Left ventricle myocardium inferior (tissue), 1 donor: ENCODE measurements around the gene NRXN3. TPM values are rescaled to one million over a fixed set of nuclear protein-coding genes. Genes with fewer than 3 reads are reported as not detected.

Experiments
- DNase-seq: peaks from one replicate; pipeline ENCODE4 v3.0.0-alpha.2; 2020
- H3K27ac ChIP-seq: fragments of 200-600 bp; replicated peaks from 2 replicates; pipeline ENCODE4 v1.8.0; 2021
- H3K27me3 ChIP-seq: fragments of 200-600 bp; 2 replicates; pipeline ENCODE4 v1.8.0; 2021; ENCODE audit warnings: low read depth
- H3K36me3 ChIP-seq: fragments of 200-600 bp; 2 replicates; pipeline ENCODE4 v1.8.0; 2021
- H3K4me1 ChIP-seq: fragments of 200-600 bp; 2 replicates; pipeline ENCODE4 v1.8.0; 2021
- H3K4me3 ChIP-seq: fragments of 200-600 bp; 2 replicates; pipeline ENCODE4 v1.8.0; 2021; ENCODE audit warnings: mild to moderate bottlenecking, moderate library complexity
- H3K9me3 ChIP-seq: fragments of 200-600 bp; replicated peaks from 2 replicates; pipeline ENCODE4 v1.8.0; 2021
- intact Hi-C: fragments of 100-400 bp; cut with micrococcal nuclease; formaldehyde crosslinking; loops from one replicate; pipeline ENCODE4 v1.11.0; 2022
- total RNA-seq: library from RNA; stranded (reverse); fragmentation: NEBNext Ultra II Directional; extraction: Animal tissue kit (Norgen Biotek cat#: 25700); gene quantifications from one replicate; pipeline ENCODE4 v1.2.1, GENCODE V29; 2021
- TF ChIP-seq, protein P1 (sequence below): fragments of 200-600 bp; IDR thresholded peaks from 2 replicates; pipeline ENCODE4 v1.8.0; 2021; ENCODE audit warnings: antibody characterized with exemption, mild to moderate bottlenecking, borderline replicate concordance
- donor health status: DM: no; HTN: yes; CAD: no; lungs with severe emphysema.

The NRXN3 gene
- total RNA-seq, 1 donor from 2014 or later: 1.2 TPM

DNA sequence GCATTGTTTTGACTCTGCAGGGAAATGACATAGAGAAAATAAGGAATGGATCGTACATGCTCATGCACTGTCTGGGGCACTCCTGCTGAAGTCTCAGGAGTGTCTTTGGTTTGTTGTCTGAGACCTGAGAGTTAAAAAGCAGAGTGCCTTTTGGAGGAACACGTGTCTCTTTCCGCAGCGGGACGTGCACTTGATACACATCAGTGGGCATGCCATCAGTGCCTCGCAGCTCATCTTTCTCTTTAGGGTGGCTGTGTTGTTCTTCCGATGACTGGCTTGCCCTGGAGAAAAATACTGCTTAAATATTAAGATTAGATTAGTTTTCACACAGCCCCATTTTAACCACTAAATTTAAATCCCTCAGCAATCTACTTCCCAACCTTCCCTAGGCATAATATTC lies 1205.2 kb downstream of the NRXN3 start:
- Histone ChIP-seq H3K4me1 (no peaks in the 10 kb centered on the region), H3K36me3 (no peaks in the 10 kb centered on the region), H3K27ac (no peak overlapping the region), H3K27me3 (no peaks in the 10 kb centered on the region), H3K9me3 (peaks cover 4% of the 10 kb centered on the region), H3K4me3 (no peak overlapping the region)
- no peak for DNase-seq
- intact Hi-C loops: no loop called here
- TF ChIP-seq, protein P1, sequence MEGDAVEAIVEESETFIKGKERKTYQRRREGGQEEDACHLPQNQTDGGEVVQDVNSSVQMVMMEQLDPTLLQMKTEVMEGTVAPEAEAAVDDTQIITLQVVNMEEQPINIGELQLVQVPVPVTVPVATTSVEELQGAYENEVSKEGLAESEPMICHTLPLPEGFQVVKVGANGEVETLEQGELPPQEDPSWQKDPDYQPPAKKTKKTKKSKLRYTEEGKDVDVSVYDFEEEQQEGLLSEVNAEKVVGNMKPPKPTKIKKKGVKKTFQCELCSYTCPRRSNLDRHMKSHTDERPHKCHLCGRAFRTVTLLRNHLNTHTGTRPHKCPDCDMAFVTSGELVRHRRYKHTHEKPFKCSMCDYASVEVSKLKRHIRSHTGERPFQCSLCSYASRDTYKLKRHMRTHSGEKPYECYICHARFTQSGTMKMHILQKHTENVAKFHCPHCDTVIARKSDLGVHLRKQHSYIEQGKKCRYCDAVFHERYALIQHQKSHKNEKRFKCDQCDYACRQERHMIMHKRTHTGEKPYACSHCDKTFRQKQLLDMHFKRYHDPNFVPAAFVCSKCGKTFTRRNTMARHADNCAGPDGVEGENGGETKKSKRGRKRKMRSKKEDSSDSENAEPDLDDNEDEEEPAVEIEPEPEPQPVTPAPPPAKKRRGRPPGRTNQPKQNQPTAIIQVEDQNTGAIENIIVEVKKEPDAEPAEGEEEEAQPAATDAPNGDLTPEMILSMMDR: no peak

- H3K36me3 ChIP-seq: no peaks in the 10 kb centered on the region
- H3K4me1 ChIP-seq: no peaks in the 10 kb centered on the region
- TF ChIP-seq, protein P1: no peak
- H3K27ac ChIP-seq: no peak overlapping the region
- H3K27me3 ChIP-seq: no peaks in the 10 kb centered on the region
- intact Hi-C loops: no loop called here
- H3K9me3 ChIP-seq: peaks cover 4% of the 10 kb centered on the region
- no peak overlapping the region for H3K4me3 ChIP-seq
- no peak for DNase-seq
Observed at GRCh38 chr14:79376557-79376956, 1206.4 kb downstream of the NRXN3 start.

DNA sequence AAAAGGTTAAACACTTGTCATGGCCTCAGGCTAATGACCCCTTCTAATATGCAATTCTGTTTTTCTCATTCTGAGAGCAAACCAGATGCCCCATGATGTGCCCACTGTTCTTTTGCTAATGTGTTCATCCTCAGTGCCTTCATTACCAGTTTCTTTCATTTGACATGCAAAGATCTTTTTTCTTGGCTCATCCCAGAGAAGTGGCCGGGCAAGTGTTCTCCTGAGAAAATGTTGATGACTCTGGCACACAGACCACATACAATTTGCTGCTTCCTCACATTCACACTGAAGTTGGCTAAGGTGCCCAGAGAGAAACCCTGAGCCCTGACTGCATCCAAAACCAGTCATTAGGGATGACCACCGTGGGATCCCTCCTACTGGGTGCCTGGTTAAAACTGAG lies 1207.8 kb downstream of the NRXN3 start:
- Histone ChIP-seq H3K4me1 (no peaks in the 10 kb centered on the region), H3K4me3 (no peak overlapping the region), H3K27me3 (no peaks in the 10 kb centered on the region), H3K36me3 (no peaks in the 10 kb centered on the region), H3K9me3 (peaks cover 4% of the 10 kb centered on the region), H3K27ac (no peak overlapping the region)
- TF ChIP-seq, protein P1: no peak
- no peak for DNase-seq
- intact Hi-C loops: no loop called here

GRCh38 chr14:79379266-79379665 lies 1209.1 kb downstream of the NRXN3 start:
- intact Hi-C loops: no loop called here
- Histone ChIP-seq H3K4me3 (no peak overlapping the region), H3K27ac (no peak overlapping the region), H3K27me3 (no peaks in the 10 kb centered on the region), H3K36me3 (no peaks in the 10 kb centered on the region), H3K9me3 (peaks cover 6% of the 10 kb centered on the region), H3K4me1 (no peaks in the 10 kb centered on the region)
- DNase-seq: no peak
- TF ChIP-seq, protein P1: no peak

DNA sequence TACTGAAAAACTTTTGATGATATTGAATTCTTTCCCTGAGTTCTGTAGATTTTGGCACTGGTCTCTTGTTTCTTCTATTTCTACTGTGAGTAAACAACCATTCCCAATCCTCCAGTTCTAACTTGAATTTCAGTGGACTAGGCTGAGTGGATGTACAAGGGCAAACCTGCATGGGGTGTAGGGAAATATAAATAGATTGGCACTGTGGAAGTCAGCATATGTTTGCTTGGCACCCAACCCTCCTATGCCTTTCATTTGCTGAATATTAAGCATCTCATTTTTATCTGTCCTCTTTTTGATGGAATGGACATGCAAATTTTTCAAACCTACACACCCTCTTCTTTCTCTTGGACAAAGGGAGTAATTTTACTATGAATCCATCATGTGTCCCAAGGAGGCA lies 1212.9 kb downstream of the NRXN3 start:
- Histone ChIP-seq H3K36me3 (no peaks in the 10 kb centered on the region), H3K4me3 (no peak overlapping the region), H3K27me3 (no peaks in the 10 kb centered on the region), H3K27ac (no peak overlapping the region), H3K4me1 (no peaks in the 10 kb centered on the region), H3K9me3 (peaks cover 20% of the 10 kb centered on the region)
- intact Hi-C loops: no loop called here
- TF ChIP-seq, protein P1: no peak
- DNase-seq: no peak

DNA sequence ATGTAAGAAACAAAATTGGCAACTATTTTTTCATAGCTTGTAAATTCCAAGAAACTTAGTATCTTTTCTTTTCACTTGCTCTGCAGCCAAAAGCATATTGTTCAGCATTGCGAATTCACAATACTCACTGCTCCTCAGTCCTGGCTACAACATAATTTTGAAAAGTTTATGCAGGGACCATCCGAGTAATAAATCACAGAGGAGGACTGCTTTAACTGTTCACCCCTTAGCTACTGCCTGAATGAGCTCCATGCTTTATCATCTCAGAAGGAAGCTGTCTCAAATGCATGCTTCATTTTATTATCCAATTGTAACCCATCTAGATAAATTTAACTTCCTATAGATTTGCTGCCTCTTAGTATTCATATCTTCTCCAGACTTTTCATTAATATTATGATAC lies 1213.3 kb downstream of the NRXN3 start:
- no peak overlapping the region for H3K4me3 ChIP-seq
- H3K9me3 ChIP-seq: peaks cover 24% of the 10 kb centered on the region
- TF ChIP-seq, protein P1: no peak
- no peak for DNase-seq
- intact Hi-C loops: no loop called here
- no peaks in the 10 kb centered on the region for H3K27me3 ChIP-seq
- H3K36me3 ChIP-seq: no peaks in the 10 kb centered on the region
- H3K4me1 ChIP-seq: no peaks in the 10 kb centered on the region
- no peak overlapping the region for H3K27ac ChIP-seq
